ENCODE data around the gene DIAPH3. TPM values are rescaled to one million over a fixed set of nuclear protein-coding genes. Genes with fewer than 3 reads are reported as not detected.
A peak's percentile ranks its signal among the peaks of the same experiment; 100 is the strongest.

Gene DIAPH3
- polyA plus RNA-seq, 1 of the 3 experiments (the other 2 are of a cell fraction): 5.4 TPM

DNA sequence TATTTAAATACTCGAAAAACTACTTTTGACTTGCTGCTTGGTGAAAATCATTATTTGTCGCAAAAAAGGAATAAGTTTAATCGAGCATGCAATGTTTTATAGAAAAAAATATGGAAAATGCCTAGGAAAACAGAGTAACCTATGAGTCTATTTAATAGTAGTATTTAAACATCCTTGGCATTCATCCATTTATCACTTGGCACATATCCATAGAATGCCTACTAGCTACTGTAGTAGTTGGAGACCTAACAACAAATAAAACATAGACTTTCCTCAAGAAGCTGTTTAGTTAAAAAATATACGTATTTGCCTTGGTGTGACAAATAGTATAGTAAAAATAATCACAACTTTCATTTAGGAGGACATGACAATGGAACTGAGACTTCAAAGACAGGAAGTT, 302.1 kb downstream of the DIAPH3 start:
- Histone ChIP-seq H3K4me1 (ENCODE audit: control insufficient read depth in 1 of 2, insufficient read depth in 2 of 2, low read depth in 1 of 2, low read length in 1 of 2) (peaks cover 0 to 13% of the 10 kb centered on the region in 2 experiments; a peak in 2 of 4 replicates), H3K9me3 (no peaks in the 10 kb centered on the region), H3K4me3 (ENCODE audit: low read depth in 2 of 2, low read length in 1 of 2) (no peak overlapping the region), H3K79me2 (ENCODE audit: insufficient read depth) (peaks cover 3% of the 10 kb centered on the region; the same call in 1 of the 2 replicates), H3K9me2 (no peaks in the 10 kb centered on the region), H3K27ac (ENCODE audit: low read depth in 2 of 2, low read length in 1 of 2) (no peak overlapping the region), H3K9ac (no peak overlapping the region), H3K36me3 (replicated peaks in 1 of 2; ENCODE audit: control insufficient read depth in 1 of 2, insufficient read depth in 2 of 2, low read length in 1 of 2) (peaks cover 0 to 17% of the 10 kb centered on the region in 2 experiments), H2AFZ (ENCODE audit: low read depth) (peak overlapping the region; percentile 5; the same call in 1 of the 2 replicates), H3K27me3 (ENCODE audit: insufficient read depth) (no peaks in the 10 kb centered on the region), H3K4me2 (no peak overlapping the region), H3F3A (replicated peaks; ENCODE audit: insufficient read depth) (peaks cover 9% of the 10 kb centered on the region), H4K20me1 (ENCODE audit: insufficient read depth) (no peaks in the 10 kb centered on the region)
- ChIA-PET CTCF (interaction anchor here (1.0 kb wide), 1 partner anchor 10 kb away, joined by 4 read pairs; no protein-coding TSS in a partner anchor), POLR2A (no interaction called here)
- no peak for DNase-seq
- WGBS (ENCODE audit: low lambda C conversion rate): 97% methylated on average over 4 of the region's 4 CpGs
- no peak for TF ChIP-seq FOSL2 (IDR thresholded peaks at IDR 0.05; ENCODE audit: borderline replicate concordance, low read depth)
- no peak for TF ChIP-seq REST (IDR thresholded peaks at IDR 0.05; ENCODE audit: low read depth, low read length)
- no peak for TF ChIP-seq RXRA (IDR thresholded peaks at IDR 0.05; ENCODE audit: borderline replicate concordance, low read depth)
- no peak for TF ChIP-seq ELF1 (IDR thresholded peaks at IDR 0.05)
- TF ChIP-seq RCOR1 (IDR thresholded peaks at IDR 0.05; ENCODE audit: low read length): no peak
- no peak for TF ChIP-seq IRF3 (IDR thresholded peaks at IDR 0.05; ENCODE audit: low read depth, low read length)
- no peak for TF ChIP-seq FOXJ3 (CRISPR knock-in tag; IDR thresholded peaks at IDR 0.05)
- no peak for TF ChIP-seq MXI1 (IDR thresholded peaks at IDR 0.05; ENCODE audit: low read depth, low read length)
- no peak for TF ChIP-seq MEF2A (IDR thresholded peaks at IDR 0.05; ENCODE audit: borderline replicate concordance, low read depth)
- no peak for TF ChIP-seq GABPA (IDR thresholded peaks at IDR 0.05; ENCODE audit: low read depth)
- no peak for TF ChIP-seq CTCF (IDR thresholded peaks at IDR 0.05)
- no peak for TF ChIP-seq EZH2phosphoT487 (IDR thresholded peaks at IDR 0.05; ENCODE audit: borderline replicate concordance, low read depth)
- no peak for TF ChIP-seq YY1 (IDR thresholded peaks at IDR 0.05; ENCODE audit: low read depth)

Measured in SK-N-SH (cell line).